GM10266 (cell line): ENCODE results near the gene EPS8L3.
A peak's percentile ranks its signal among the peaks of the same experiment; 100 is the strongest.
"Not testable (repeated sequence)": the region's sequence is repeated elsewhere in the genome, so short reads cannot be mapped to it uniquely, and the experiment has no call there.

ENCODE experiments used
- DNase-seq: peaks from one replicate; pipeline ENCODE4 v3.0.0; 2012; ENCODE audit errors: extremely low spot score
- CTCF ChIP-seq: IDR thresholded peaks from 2 replicates; pipeline ENCODE4 v1.5.1; 2012; ENCODE audit warnings: mild to moderate bottlenecking, low read depth; ENCODE audit not compliant: control insufficient read depth, insufficient read depth; ENCODE audit errors: missing control alignments

Gene EPS8L3

DNA sequence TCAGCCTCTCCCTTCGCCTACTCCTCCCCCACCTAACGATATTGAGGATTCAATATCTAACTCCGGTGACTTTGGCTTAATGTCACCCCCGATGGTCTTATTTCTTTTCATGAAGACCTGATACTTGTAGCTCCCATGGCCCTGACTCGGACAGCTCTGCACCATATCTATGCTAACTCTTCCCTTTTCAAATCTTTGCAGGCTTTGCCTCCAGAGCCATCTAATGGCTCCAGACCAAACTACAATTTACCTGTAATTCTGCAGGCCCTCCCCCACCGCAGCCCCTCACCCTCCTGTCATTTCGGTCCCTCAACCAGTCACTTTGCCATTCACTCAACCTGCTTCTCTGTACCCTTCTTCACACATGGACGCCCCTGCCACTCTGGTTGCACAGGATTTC, 59.5 kb downstream of the EPS8L3 start:
- TF ChIP-seq CTCF = no peak
- peak; percentile 11 for DNase-seq

- not testable (repeated sequence) for DNase-seq
These were observed 60.8 kb downstream of the EPS8L3 start for GRCh38 chr1:109702940-109703339.
